Heart right ventricle (tissue), 16 donors: ENCODE results near the gene MYBPH. TPM values are rescaled to one million over a fixed set of nuclear protein-coding genes. Genes with fewer than 3 reads are reported as not detected.

ENCODE experiments used
- ATAC-seq, 8 donors: fragments of 200-7000 bp; cut with Tn5 transposase; one replicate each; pipeline ENCODE4 v1.9.1; 2020; ENCODE audit warnings: mild to moderate bottlenecking in 8 of 8, moderate library complexity in 8 of 8, moderate number of reproducible peaks in 1 of 8
- DNase-seq, 2 donors: peaks; one replicate each; pipeline ENCODE4 v3.0.0-alpha.2; 2020
- H3K27ac ChIP-seq, 10 donors: fragments of 200-600 bp; sonication (generic) in 2 of 10; one replicate each; pipeline versions ENCODE4 v1.5.0 to v1.8.0; 2020 to 2022; ENCODE audit warnings: mild to moderate bottlenecking in 3 of 10
- H3K27me3 ChIP-seq, 7 donors: fragments of 200-600 bp; one replicate each; pipeline ENCODE4 v1.8.0; 2021 to 2022; ENCODE audit warnings: mild to moderate bottlenecking in 2 of 7
- H3K36me3 ChIP-seq, 9 donors: fragments of 200-600 bp; sonication (generic) in 1 of 9; one replicate each; pipeline versions ENCODE4 v1.5.0 to v1.8.0; 2020 to 2022; ENCODE audit warnings: mild to moderate bottlenecking in 2 of 9
- H3K4me1 ChIP-seq, 9 donors: fragments of 200-600 bp; sonication (generic) in 1 of 9; one replicate each; pipeline versions ENCODE4 v1.5.0 to v1.8.0; 2020 to 2022; ENCODE audit warnings: mild to moderate bottlenecking in 4 of 9
- H3K4me3 ChIP-seq, 10 donors: fragments of 200-600 bp; sonication (generic) in 2 of 10; one replicate each; pipeline versions ENCODE4 v1.5.0 to v1.8.0; 2020 to 2022; ENCODE audit warnings: mild to moderate bottlenecking in 7 of 10, moderate library complexity in 2 of 10
- H3K9me3 ChIP-seq, 11 donors: fragments of 200-600 bp in 10 of 11; sonication (generic) in 2 of 11; one replicate each; pipeline versions ENCODE4 v1.5.0 to v1.8.0; 2013 to 2022; ENCODE audit warnings: mild to moderate bottlenecking in 2 of 11, control low read depth in 1 of 11, moderate library complexity in 1 of 11
- WGBS, 2 donors: extraction: QIAGEN DNeasy Blood & Tissue Kit; methylation state at CpG; one replicate each; pipeline ENCODE4 v1.1.7; 2013; ENCODE audit warnings: inconsistent platforms in 1 of 2; 5-methylcytosine and 5-hydroxymethylcytosine counted together
- intact Hi-C, 10 donors: fragments of 100-400 bp; cut with DNase I; formaldehyde crosslinking; loops; one replicate each; pipeline versions ENCODE4 v1.11.1 to v1.14.2; 2022
- polyA plus RNA-seq, 2 donors: library from polyadenylated mRNA; stranded (reverse); fragments of 200-250 nt; gene quantifications; one replicate each; pipeline ENCODE4 v1.2.3, GENCODE V29; 2013
- total RNA-seq, 10 donors: library from RNA; stranded (reverse); fragmentation: NEBNext Ultra II Directional in 3 of 10; extraction: Animal tissue kit (Norgen Biotek cat#: 25700) in 3 of 10; gene quantifications; one replicate each; pipeline versions ENCODE4 v1.2.1 to v1.2.4, GENCODE V29; 2021 to 2023
- TF ChIP-seq, protein P1 (sequence below), 9 donors: fragments of 200-600 bp; sonication (generic) in 2 of 9; IDR thresholded peaks; one replicate each; pipeline versions ENCODE4 v1.5.0 to v1.8.0; 2021 to 2022; ENCODE audit warnings: antibody characterized with exemption in 9 of 9, mild to moderate bottlenecking in 5 of 9, moderate library complexity in 1 of 9
- donor health status: Arrhythmogenic right ventricular cardiomyopathy.
- donor health status: ischemic (EF 13 %, LVEDD 7.1; RV severe dilation, severe dysfunction).
- donor health status: healthy with polysubstance abuse.
- donor health status: DM: no; HTN: yes; CAD: no.
- donor health status: DM: no; HTN: no; CAD: no.
- donor health status: ischemic (EF 25% LVEDD 6.9; RV normal size, moderate dysfunction).
- donor health status: ischemic (EF 25% LVEDD 5.7; RV mildly dilated, moderate dysfunction).
- donor health status: healthy.
- donor health status: DM: yes; HTN: yes; CAD: no.
- donor health status: Ischemic cardiomyopathy.
- donor health status: ischemic (EF 35%, LVEDD 5.7; RV mildly dilated, moderate dysfunction).
- donor health status: nonischemic (EF 11% LVEDD 7.7; RV severe dilation, severe dysfunction).
- donor health status: DM: yes; HTN: yes; CAD: no.
- donor health status: PGD.
- donor health status: ischemic (EF 29% LVEDD 5.4; RV normal size, mild dysfunction).
- donor health status: nonischemic (EF 23%, LVEDD 6.1; RV moderate dilation, normal function).

MYBPH gene
- total and polyA plus RNA-seq, 12 donors: not detected

DNA sequence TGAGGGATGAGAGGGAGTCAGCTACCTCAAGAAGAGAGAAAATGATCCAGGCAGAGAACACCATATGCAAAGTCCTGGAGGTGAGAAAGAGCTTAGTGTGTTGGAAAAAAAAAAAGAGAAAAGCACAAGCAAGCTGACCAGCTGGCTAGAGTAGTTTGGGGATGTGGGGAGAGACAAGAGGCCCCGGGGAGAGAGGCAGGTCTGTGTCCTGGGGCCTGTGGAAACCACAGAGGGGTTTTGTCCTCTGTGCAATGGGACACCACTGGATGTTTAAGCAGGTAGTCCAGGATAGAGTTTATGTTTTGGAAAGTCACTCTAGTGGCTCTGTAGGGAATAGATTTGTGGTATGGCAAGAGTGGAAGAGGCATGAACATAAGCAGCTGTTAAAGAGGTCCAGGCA lies 25.3 kb upstream of the MYBPH start:
- TF ChIP-seq, protein P1, sequence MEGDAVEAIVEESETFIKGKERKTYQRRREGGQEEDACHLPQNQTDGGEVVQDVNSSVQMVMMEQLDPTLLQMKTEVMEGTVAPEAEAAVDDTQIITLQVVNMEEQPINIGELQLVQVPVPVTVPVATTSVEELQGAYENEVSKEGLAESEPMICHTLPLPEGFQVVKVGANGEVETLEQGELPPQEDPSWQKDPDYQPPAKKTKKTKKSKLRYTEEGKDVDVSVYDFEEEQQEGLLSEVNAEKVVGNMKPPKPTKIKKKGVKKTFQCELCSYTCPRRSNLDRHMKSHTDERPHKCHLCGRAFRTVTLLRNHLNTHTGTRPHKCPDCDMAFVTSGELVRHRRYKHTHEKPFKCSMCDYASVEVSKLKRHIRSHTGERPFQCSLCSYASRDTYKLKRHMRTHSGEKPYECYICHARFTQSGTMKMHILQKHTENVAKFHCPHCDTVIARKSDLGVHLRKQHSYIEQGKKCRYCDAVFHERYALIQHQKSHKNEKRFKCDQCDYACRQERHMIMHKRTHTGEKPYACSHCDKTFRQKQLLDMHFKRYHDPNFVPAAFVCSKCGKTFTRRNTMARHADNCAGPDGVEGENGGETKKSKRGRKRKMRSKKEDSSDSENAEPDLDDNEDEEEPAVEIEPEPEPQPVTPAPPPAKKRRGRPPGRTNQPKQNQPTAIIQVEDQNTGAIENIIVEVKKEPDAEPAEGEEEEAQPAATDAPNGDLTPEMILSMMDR (IDR thresholded peaks at IDR 0.05): no peak
- H3K27ac ChIP-seq: peak overlapping the region in 4 of 10 donors; percentile 19 to 70 (median 56)
- H3K4me3 ChIP-seq: no peak overlapping the region
- peaks cover 0 to 46% (median 16%) of the 10 kb centered on the region in 9 donors for H3K4me1 ChIP-seq
- H3K9me3 ChIP-seq: no peaks in the 10 kb centered on the region
- intact Hi-C loops: no loop called here
- 66 to 79% methylated on average over 1 of the region's 1 CpG for WGBS, 2 donors
- no peak for ATAC-seq
- no peak for DNase-seq
- no peaks in the 10 kb centered on the region for H3K36me3 ChIP-seq
- peaks cover 0 to 3% (median 0%) of the 10 kb centered on the region in 7 donors for H3K27me3 ChIP-seq

DNA sequence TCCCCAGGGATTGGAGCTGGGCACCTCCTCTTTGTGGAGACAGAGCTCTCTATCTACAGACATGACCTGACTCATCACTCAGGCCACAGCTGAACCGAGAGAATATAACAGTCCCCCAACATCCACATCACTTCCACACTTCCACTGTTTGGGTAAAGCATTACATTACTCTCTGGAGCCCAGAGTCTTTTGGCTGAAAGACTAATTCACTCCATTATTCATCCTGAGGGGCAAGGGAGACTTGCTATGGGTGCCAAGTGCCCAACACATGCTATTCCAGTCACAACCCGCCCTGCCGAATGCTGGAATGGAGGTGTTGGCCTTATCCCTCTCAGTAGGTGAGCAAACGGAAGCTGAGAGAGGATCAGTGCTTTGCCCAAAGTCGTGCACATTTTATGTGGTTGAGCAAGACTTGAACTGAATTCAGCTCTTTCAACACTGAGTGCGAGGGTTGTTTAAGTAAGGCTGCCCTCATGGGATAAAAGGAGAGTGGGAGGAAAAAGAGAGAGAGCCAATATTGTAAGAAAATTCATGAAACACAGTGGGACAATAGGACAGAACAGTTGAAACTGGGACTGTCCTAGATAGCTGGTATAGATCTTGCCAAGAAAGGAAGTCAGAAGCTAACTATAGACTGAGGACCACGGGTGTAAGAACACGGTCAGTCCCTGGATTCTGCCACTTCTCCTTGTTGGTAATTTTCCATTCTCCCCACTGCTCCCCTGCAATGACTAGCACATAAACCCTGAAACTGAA lies 24.4 kb upstream of the MYBPH start:
- H3K9me3 ChIP-seq: no peaks in the 10 kb centered on the region
- no peak overlapping the region for H3K4me3 ChIP-seq
- TF ChIP-seq, protein P1 (IDR thresholded peaks at IDR 0.05): no peak
- H3K27me3 ChIP-seq: peaks cover 0 to 3% (median 0%) of the 10 kb centered on the region in 7 donors
- ATAC-seq: peak; percentile 52 to 75 (median 70)
- 36 to 51% methylated on average over 8 of the region's 8 CpGs for WGBS, 2 donors
- intact Hi-C loops: no loop called here
- H3K27ac ChIP-seq: peak overlapping the region in 8 of 10 donors; percentile 14 to 70 (median 42)
- peaks cover 0 to 46% (median 16%) of the 10 kb centered on the region in 9 donors for H3K4me1 ChIP-seq
- H3K36me3 ChIP-seq: no peaks in the 10 kb centered on the region
- no peak for DNase-seq

DNA sequence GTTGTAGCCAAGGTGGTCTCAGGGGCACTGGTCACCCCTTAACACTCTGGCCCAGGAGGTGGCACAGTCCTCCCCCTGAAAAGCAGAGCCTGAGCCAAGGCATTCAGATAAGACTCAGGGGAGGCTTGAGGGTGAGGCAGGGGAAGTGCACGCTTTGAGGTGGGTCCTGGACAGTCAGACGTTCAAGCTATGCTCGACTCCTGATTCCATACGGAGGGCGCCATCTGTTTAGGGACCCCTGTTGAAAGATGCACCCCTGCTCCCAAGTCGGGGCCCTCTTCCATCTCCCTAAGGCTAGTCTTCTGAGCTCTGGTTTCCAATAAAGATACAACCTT lies 23.8 kb upstream of the MYBPH start:
- intact Hi-C loops: no loop called here
- Histone ChIP-seq H3K27me3 (peaks cover 0 to 3% (median 0%) of the 10 kb centered on the region in 7 donors), H3K4me1 (peaks cover 0 to 46% (median 16%) of the 10 kb centered on the region in 9 donors), H3K4me3 (no peak overlapping the region), H3K27ac (peak overlapping the region in 8 of 10 donors; percentile 14 to 70 (median 34)), H3K36me3 (no peaks in the 10 kb centered on the region), H3K9me3 (no peaks in the 10 kb centered on the region)
- WGBS, 2 donors: 82 to 85% methylated on average over 6 of the region's 6 CpGs
- no peak for DNase-seq
- no peak for ATAC-seq
- TF ChIP-seq, protein P1 (IDR thresholded peaks at IDR 0.05): no peak

DNA sequence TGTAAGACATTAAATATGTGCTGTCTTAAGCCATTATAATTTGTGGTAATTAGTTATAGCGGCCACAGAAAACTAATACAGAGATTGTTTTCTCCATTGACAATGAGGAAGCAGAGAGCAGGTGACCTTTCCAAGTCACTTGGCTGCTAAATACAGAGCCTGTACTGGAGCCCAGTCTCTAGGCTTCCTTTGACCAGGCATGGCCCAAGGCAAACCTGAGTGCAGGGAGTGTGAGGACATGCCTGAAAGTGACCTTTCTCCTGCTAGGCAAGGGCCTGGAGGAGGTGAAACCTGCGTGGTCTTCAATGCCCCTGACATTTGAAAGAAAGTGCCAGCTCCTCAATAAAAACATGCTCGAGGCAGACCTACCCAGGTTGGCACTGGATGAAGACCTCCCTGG lies 23.4 kb upstream of the MYBPH start:
- Histone ChIP-seq H3K27ac (peak overlapping the region in 2 of 10 donors; percentile 28 to 70), H3K27me3 (peaks cover 0 to 3% (median 0%) of the 10 kb centered on the region in 7 donors), H3K4me1 (peaks cover 0 to 46% (median 16%) of the 10 kb centered on the region in 9 donors), H3K9me3 (no peaks in the 10 kb centered on the region), H3K36me3 (no peaks in the 10 kb centered on the region), H3K4me3 (no peak overlapping the region)
- DNase-seq (no peak), ATAC-seq (no peak)
- TF ChIP-seq, protein P1 (IDR thresholded peaks at IDR 0.05): no peak
- intact Hi-C loops: no loop called here
- WGBS, 2 donors: 87 to 91% methylated on average over 3 of the region's 3 CpGs
